Endothelial cell (in vitro differentiated cells): ENCODE results near the gene ING4. TPM values are rescaled to one million over a fixed set of nuclear protein-coding genes. Genes with fewer than 3 reads are reported as not detected.

Experiments used
- DNase-seq: peaks from one replicate; pipeline ENCODE4 v3.0.0; 2021; ENCODE audit warnings: low spot score
- H3K27ac Mint-ChIP-seq: one replicate; pipeline ENCODE4 v1.8.0; 2021; ENCODE audit warnings: mixed read lengths, inconsistent platforms; ENCODE audit not compliant: unreplicated experiment
- H3K27me3 Mint-ChIP-seq: one replicate; pipeline ENCODE4 v1.8.0; 2021; ENCODE audit warnings: mild to moderate bottlenecking, moderate library complexity, mixed read lengths, inconsistent platforms; ENCODE audit not compliant: unreplicated experiment
- H3K36me3 Mint-ChIP-seq: one replicate; pipeline ENCODE4 v1.8.0; 2021; ENCODE audit warnings: mild to moderate bottlenecking, low read depth, mixed read lengths, inconsistent platforms; ENCODE audit not compliant: unreplicated experiment
- H3K4me1 Mint-ChIP-seq: one replicate; pipeline ENCODE4 v1.8.0; 2021; ENCODE audit warnings: mild to moderate bottlenecking, mixed read lengths, inconsistent platforms; ENCODE audit not compliant: unreplicated experiment
- H3K4me3 Mint-ChIP-seq: one replicate; pipeline ENCODE4 v1.8.0; 2021; ENCODE audit warnings: mild to moderate bottlenecking, mixed read lengths, inconsistent platforms; ENCODE audit not compliant: unreplicated experiment
- H3K9me3 Mint-ChIP-seq: one replicate; pipeline ENCODE4 v1.8.0; 2021; ENCODE audit warnings: mixed read lengths, inconsistent platforms; ENCODE audit not compliant: unreplicated experiment
- CTCF ChIP-seq: fragments of 200-600 bp; sonication (generic); IDR thresholded peaks from one replicate; pipeline ENCODE4 v1.5.0; 2021; ENCODE audit warnings: antibody characterized with exemption; ENCODE audit not compliant: unreplicated experiment
- total RNA-seq: library from RNA; stranded (reverse); fragmentation: NEBNext Ultra II Directional; extraction: Animal tissue kit (Norgen Biotek cat#: 25700); gene quantifications from one replicate; pipeline ENCODE4 v1.2.1, GENCODE V29; 2021; ENCODE audit not compliant: unreplicated experiment

The ING4 gene
- total RNA-seq, 1 donor from 2014 or later, result 41.3 TPM

- no peak for TF ChIP-seq CTCF
- no peak for DNase-seq
- Mint-ChIP-seq H3K27ac (peak overlapping the region; percentile 83), H3K27me3 (no peaks in the 10 kb centered on the region), H3K36me3 (no peaks in the 10 kb centered on the region), H3K9me3 (no peaks in the 10 kb centered on the region), H3K4me1 (peaks cover 54% of the 10 kb centered on the region), H3K4me3 (peak overlapping the region; percentile 65)
Measured at GRCh38 chr12:6632026-6632983, 30.6 kb downstream of the ING4 start.

GRCh38 chr12:6631549-6631961 is 31.4 kb downstream of the ING4 start:
- peaks cover 53% of the 10 kb centered on the region for H3K4me1 Mint-ChIP-seq
- no peak for TF ChIP-seq CTCF
- DNase-seq, result no peak
- no peaks in the 10 kb centered on the region for H3K36me3 Mint-ChIP-seq
- peak overlapping the region; percentile 83 for H3K27ac Mint-ChIP-seq
- no peak overlapping the region for H3K4me3 Mint-ChIP-seq
- no peaks in the 10 kb centered on the region for H3K9me3 Mint-ChIP-seq
- H3K27me3 Mint-ChIP-seq, result no peaks in the 10 kb centered on the region

GRCh38 chr12:6630736-6631135 is 32.2 kb downstream of the ING4 start:
- H3K36me3 Mint-ChIP-seq, result no peaks in the 10 kb centered on the region
- peaks cover 46% of the 10 kb centered on the region for H3K4me1 Mint-ChIP-seq
- DNase-seq, result no peak
- no peak overlapping the region for H3K4me3 Mint-ChIP-seq
- H3K9me3 Mint-ChIP-seq, result no peaks in the 10 kb centered on the region
- TF ChIP-seq CTCF, result no peak
- H3K27me3 Mint-ChIP-seq, result no peaks in the 10 kb centered on the region
- peak overlapping the region; percentile 83 for H3K27ac Mint-ChIP-seq

GRCh38 chr12:6627616-6628015 is 35.3 kb downstream of the ING4 start:
- no peak overlapping the region for H3K4me3 Mint-ChIP-seq
- DNase-seq, result no peak
- TF ChIP-seq CTCF, result no peak
- H3K36me3 Mint-ChIP-seq, result no peaks in the 10 kb centered on the region
- H3K27ac Mint-ChIP-seq, result no peak overlapping the region
- no peaks in the 10 kb centered on the region for H3K27me3 Mint-ChIP-seq
- no peaks in the 10 kb centered on the region for H3K9me3 Mint-ChIP-seq
- peaks cover 37% of the 10 kb centered on the region for H3K4me1 Mint-ChIP-seq

- DNase-seq, result no peak
- H3K36me3 Mint-ChIP-seq, result no peaks in the 10 kb centered on the region
- H3K4me1 Mint-ChIP-seq, result peaks cover 29% of the 10 kb centered on the region
- no peaks in the 10 kb centered on the region for H3K9me3 Mint-ChIP-seq
- no peaks in the 10 kb centered on the region for H3K27me3 Mint-ChIP-seq
- no peak for TF ChIP-seq CTCF
- no peak overlapping the region for H3K4me3 Mint-ChIP-seq
- H3K27ac Mint-ChIP-seq, result no peak overlapping the region
Measured at GRCh38 chr12:6626654-6627283, 36.1 kb downstream of the ING4 start.
